ENCODE results near the gene PUS10. TPM values are rescaled to one million over a fixed set of nuclear protein-coding genes. Genes with fewer than 3 reads are reported as not detected.
A peak's percentile ranks its signal among the peaks of the same experiment; 100 is the strongest.
"Not testable (repeated sequence)": the region's sequence is repeated elsewhere in the genome, so short reads cannot be mapped to it uniquely, and the experiment has no call there.

The PUS10 gene
- total RNA-seq, 2 donors from 2014 or later, result 12.6 to 18.5 TPM

- Mint-ChIP-seq H3K27ac (no peak overlapping the region), H3K9me3 (no peaks in the 10 kb centered on the region), H3K27me3 (no peaks in the 10 kb centered on the region), H3K4me1 (ENCODE audit: low read depth in 2 of 2) (peaks cover 28 to 36% of the 10 kb centered on the region in 2 donors), H3K4me3 (no peak overlapping the region), H3K36me3 (peaks cover 15% of the 10 kb centered on the region)
- no peak for ATAC-seq
- DNase-seq (ENCODE audit: low spot score), result no peak
Measured at GRCh38 chr2:61021228-61021660, 3.2 kb upstream of the PUS10 start.

GRCh38 chr2:61018798-61019197 lies 743 bp upstream of the PUS10 start:
- H3K27me3 Mint-ChIP-seq, result no peaks in the 10 kb centered on the region
- H3K36me3 Mint-ChIP-seq, result peaks cover 9% of the 10 kb centered on the region
- H3K27ac Mint-ChIP-seq, result peak overlapping the region; percentile 85 to 98
- H3K9me3 Mint-ChIP-seq, result no peaks in the 10 kb centered on the region
- no peak for ATAC-seq
- DNase-seq (ENCODE audit: low spot score), result no peak
- H3K4me1 Mint-ChIP-seq (ENCODE audit: low read depth in 2 of 2), result peaks cover 26 to 32% of the 10 kb centered on the region in 2 donors
- peak overlapping the region; percentile 97 for H3K4me3 Mint-ChIP-seq

GRCh38 chr2:61018318-61018755 lies 282 bp upstream of the PUS10 start:
- Mint-ChIP-seq H3K4me3 (peak overlapping the region; percentile 97), H3K4me1 (ENCODE audit: low read depth in 2 of 2) (peaks cover 24 to 27% of the 10 kb centered on the region in 2 donors), H3K36me3 (peaks cover 8% of the 10 kb centered on the region), H3K9me3 (no peaks in the 10 kb centered on the region), H3K27ac (peak overlapping the region; percentile 85 to 98), H3K27me3 (no peaks in the 10 kb centered on the region)
- DNase-seq (ENCODE audit: low spot score), result no peak
- ATAC-seq, result no peak

GRCh38 chr2:61017003-61017555 lies 976 bp downstream of the PUS10 start:
- Mint-ChIP-seq H3K9me3 (no peaks in the 10 kb centered on the region), H3K36me3 (peaks cover 4% of the 10 kb centered on the region), H3K27ac (peak overlapping the region; percentile 85 to 98), H3K27me3 (no peaks in the 10 kb centered on the region), H3K4me3 (peak overlapping the region; percentile 97), H3K4me1 (ENCODE audit: low read depth in 2 of 2) (peaks cover 21 to 26% of the 10 kb centered on the region in 2 donors)
- ATAC-seq (peak; percentile 84 to 86), DNase-seq (ENCODE audit: low spot score) (peak; percentile 74)

- H3K9me3 Mint-ChIP-seq, result no peaks in the 10 kb centered on the region
- ATAC-seq, result peak; percentile 1 to 41
- peak overlapping the region; percentile 85 to 98 for H3K27ac Mint-ChIP-seq
- no peak for DNase-seq (ENCODE audit: low spot score)
- H3K4me3 Mint-ChIP-seq, result peak overlapping the region; percentile 97
- peaks cover 17 to 26% of the 10 kb centered on the region in 2 donors for H3K4me1 Mint-ChIP-seq (ENCODE audit: low read depth in 2 of 2)
- H3K36me3 Mint-ChIP-seq, result no peaks in the 10 kb centered on the region
- no peaks in the 10 kb centered on the region for H3K27me3 Mint-ChIP-seq
Measured at GRCh38 chr2:61016392-61017002, 1.6 kb downstream of the PUS10 start.

GRCh38 chr2:61015976-61016375 lies 2.1 kb downstream of the PUS10 start:
- DNase-seq (ENCODE audit: low spot score) (no peak), ATAC-seq (no peak)
- H3K4me3 Mint-ChIP-seq, result peak overlapping the region; percentile 97
- no peaks in the 10 kb centered on the region for H3K36me3 Mint-ChIP-seq
- peaks cover 17 to 26% of the 10 kb centered on the region in 2 donors for H3K4me1 Mint-ChIP-seq (ENCODE audit: low read depth in 2 of 2)
- peak overlapping the region; percentile 85 to 98 for H3K27ac Mint-ChIP-seq
- no peaks in the 10 kb centered on the region for H3K9me3 Mint-ChIP-seq
- H3K27me3 Mint-ChIP-seq, result no peaks in the 10 kb centered on the region

- H3K27me3 Mint-ChIP-seq, result no peaks in the 10 kb centered on the region
- H3K4me1 Mint-ChIP-seq (ENCODE audit: low read depth in 2 of 2), result peaks cover 17 to 26% of the 10 kb centered on the region in 2 donors
- ATAC-seq (no peak), DNase-seq (ENCODE audit: low spot score) (no peak)
- H3K27ac Mint-ChIP-seq, result peak overlapping the region in 1 of 2 donors; percentile 31
- H3K36me3 Mint-ChIP-seq, result no peaks in the 10 kb centered on the region
- peak overlapping the region; percentile 97 for H3K4me3 Mint-ChIP-seq
- no peaks in the 10 kb centered on the region for H3K9me3 Mint-ChIP-seq
Measured at GRCh38 chr2:61014763-61015162, 3.3 kb downstream of the PUS10 start.

GRCh38 chr2:61013382-61013781 lies 4.7 kb downstream of the PUS10 start:
- DNase-seq (ENCODE audit: low spot score) (no peak), ATAC-seq (no peak)
- Mint-ChIP-seq H3K4me3 (no peak overlapping the region), H3K4me1 (ENCODE audit: low read depth in 2 of 2) (peaks cover 12 to 17% of the 10 kb centered on the region in 2 donors), H3K9me3 (no peaks in the 10 kb centered on the region), H3K27ac (no peak overlapping the region), H3K27me3 (no peaks in the 10 kb centered on the region), H3K36me3 (no peaks in the 10 kb centered on the region)

GRCh38 chr2:61012303-61012702 lies 5.8 kb downstream of the PUS10 start:
- not testable (repeated sequence) for H3K36me3 Mint-ChIP-seq; ATAC-seq; H3K27ac Mint-ChIP-seq; H3K4me3 Mint-ChIP-seq; DNase-seq (ENCODE audit: low spot score); H3K9me3 Mint-ChIP-seq; H3K27me3 Mint-ChIP-seq
- peaks cover 7 to 13% of the 10 kb centered on the region in 2 donors for H3K4me1 Mint-ChIP-seq (ENCODE audit: low read depth in 2 of 2)

- DNase-seq (ENCODE audit: low spot score), result no peak
- no peaks in the 10 kb centered on the region for H3K27me3 Mint-ChIP-seq
- H3K27ac Mint-ChIP-seq, result no peak overlapping the region
- H3K36me3 Mint-ChIP-seq, result no peaks in the 10 kb centered on the region
- H3K4me1 Mint-ChIP-seq (ENCODE audit: low read depth in 2 of 2), result peaks cover 7 to 13% of the 10 kb centered on the region in 2 donors
- ATAC-seq, result no peak
- no peak overlapping the region for H3K4me3 Mint-ChIP-seq
- H3K9me3 Mint-ChIP-seq, result no peaks in the 10 kb centered on the region
Measured at GRCh38 chr2:61011678-61012077, 6.4 kb downstream of the PUS10 start.

- H3K36me3 Mint-ChIP-seq, result no peaks in the 10 kb centered on the region
- peaks cover 0 to 3% of the 10 kb centered on the region in 2 donors for H3K4me1 Mint-ChIP-seq (ENCODE audit: low read depth in 2 of 2)
- ATAC-seq, result no peak
- H3K27ac Mint-ChIP-seq, result no peak overlapping the region
- no peak overlapping the region for H3K4me3 Mint-ChIP-seq
- no peak for DNase-seq (ENCODE audit: low spot score)
- H3K27me3 Mint-ChIP-seq, result no peaks in the 10 kb centered on the region
- no peaks in the 10 kb centered on the region for H3K9me3 Mint-ChIP-seq
Measured at GRCh38 chr2:61009355-61009754, 8.7 kb downstream of the PUS10 start.

- no peaks in the 10 kb centered on the region for H3K4me1 Mint-ChIP-seq (ENCODE audit: low read depth in 2 of 2)
- H3K36me3 Mint-ChIP-seq, result no peaks in the 10 kb centered on the region
- no peak for ATAC-seq
- H3K27ac Mint-ChIP-seq, result no peak overlapping the region
- no peaks in the 10 kb centered on the region for H3K27me3 Mint-ChIP-seq
- H3K9me3 Mint-ChIP-seq, result no peaks in the 10 kb centered on the region
- H3K4me3 Mint-ChIP-seq, result no peak overlapping the region
- no peak for DNase-seq (ENCODE audit: low spot score)
Measured at GRCh38 chr2:61006486-61007105, 11.5 kb downstream of the PUS10 start.

GRCh38 chr2:61005736-61006135 lies 12.3 kb downstream of the PUS10 start:
- H3K27ac Mint-ChIP-seq, result no peak overlapping the region
- H3K36me3 Mint-ChIP-seq, result no peaks in the 10 kb centered on the region
- no peaks in the 10 kb centered on the region for H3K4me1 Mint-ChIP-seq (ENCODE audit: low read depth in 2 of 2)
- no peak for DNase-seq (ENCODE audit: low spot score)
- H3K27me3 Mint-ChIP-seq, result no peaks in the 10 kb centered on the region
- ATAC-seq, result no peak
- H3K4me3 Mint-ChIP-seq, result no peak overlapping the region
- H3K9me3 Mint-ChIP-seq, result no peaks in the 10 kb centered on the region

Data from natural killer cell treated with Interleukin-12 subunit alpha and Interleukin-12 subunit beta and Interleukin-15 and Interleukin-18, amount 100 ng/mL, for 72 hours (primary cell).